ENCODE data around the gene TBC1D22B. TPM values are rescaled to one million over a fixed set of nuclear protein-coding genes. Genes with fewer than 3 reads are reported as not detected.

The TBC1D22B gene
- total and polyA plus RNA-seq, 2 of the 13 experiments (the other 11 are each of a cell fraction or from before 2014, with no cell fraction given), result 9.7 to 12.9 TPM

DNA sequence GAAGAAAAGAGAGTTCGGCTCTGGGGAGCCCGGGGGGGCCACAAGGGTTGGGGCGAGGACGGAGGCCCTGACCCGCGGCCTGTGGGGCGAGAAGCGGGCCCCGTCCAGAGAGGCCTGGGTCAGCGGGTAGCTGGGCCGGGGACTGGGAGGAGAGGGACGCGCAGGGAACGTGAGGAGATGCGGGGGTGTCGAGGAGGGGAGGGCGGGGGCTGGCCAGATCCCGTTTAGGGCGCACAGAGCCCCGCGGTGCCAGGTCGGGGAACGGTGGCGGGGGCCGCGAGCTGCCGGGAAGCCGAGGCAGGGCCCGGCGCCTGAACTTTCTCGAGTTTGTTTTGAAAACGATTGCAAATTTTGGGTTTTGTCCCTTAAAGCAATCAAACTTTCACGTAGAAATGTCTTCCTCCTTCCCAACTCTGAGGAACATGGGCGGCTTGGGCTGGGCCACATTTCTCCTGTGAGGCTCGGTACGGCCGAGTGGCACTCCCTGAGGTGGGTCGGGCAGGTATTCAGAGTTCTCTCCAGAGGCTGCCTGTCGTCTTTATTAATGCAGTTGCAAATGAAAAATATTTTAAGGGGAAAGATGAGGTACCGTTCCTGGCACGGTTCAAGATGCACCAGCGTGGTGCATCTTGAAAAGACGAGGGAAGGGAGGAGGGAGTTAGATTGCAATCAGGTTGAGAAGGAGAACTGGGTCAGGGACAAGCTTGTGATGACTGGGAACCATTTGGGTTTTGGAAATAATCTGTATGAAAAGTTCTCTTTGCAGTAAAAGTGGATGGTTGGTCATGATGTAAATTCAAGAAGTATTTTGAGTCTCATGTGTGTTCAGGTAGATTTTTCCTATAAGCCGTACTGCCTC, 97.2 kb downstream of the TBC1D22B start (continued):
- TF ChIP-seq ARNT2 (CRISPR knock-in tag; IDR thresholded peaks at IDR 0.05; ENCODE audit: low read depth) (0 out of 2 replicates have a peak, but pooled peaks have one; percentile 16), TRIM22 (IDR thresholded peaks at IDR 0.05) (no peak), ZSCAN25 (CRISPR knock-in tag; IDR thresholded peaks at IDR 0.05) (no peak), KDM6A (CRISPR knock-in tag; IDR thresholded peaks at IDR 0.05; ENCODE audit: low read depth) (no peak), TBL1XR1 (IDR thresholded peaks at IDR 0.05; ENCODE audit: borderline replicate concordance, low read length, partially characterized antibody) (no peak), KLF16 (CRISPR knock-in tag; IDR thresholded peaks at IDR 0.05) (no peak), ZNF343 (CRISPR knock-in tag; IDR thresholded peaks at IDR 0.05) (0 out of 2 replicates have a peak, but pooled peaks have one; percentile 3), HNRNPLL (IDR thresholded peaks at IDR 0.05; ENCODE audit: low read depth, low read length, poor library complexity, severe bottlenecking) (no peak), ZSCAN30 (CRISPR knock-in tag; IDR thresholded peaks at IDR 0.05) (no peak), ZNF614 (CRISPR knock-in tag; IDR thresholded peaks at IDR 0.05; ENCODE audit: borderline replicate concordance) (no peak), ZEB1 (IDR thresholded peaks at IDR 0.05; ENCODE audit: insufficient replicate concordance, low read depth) (no peak)
- TF ChIP-seq, protein P1, sequence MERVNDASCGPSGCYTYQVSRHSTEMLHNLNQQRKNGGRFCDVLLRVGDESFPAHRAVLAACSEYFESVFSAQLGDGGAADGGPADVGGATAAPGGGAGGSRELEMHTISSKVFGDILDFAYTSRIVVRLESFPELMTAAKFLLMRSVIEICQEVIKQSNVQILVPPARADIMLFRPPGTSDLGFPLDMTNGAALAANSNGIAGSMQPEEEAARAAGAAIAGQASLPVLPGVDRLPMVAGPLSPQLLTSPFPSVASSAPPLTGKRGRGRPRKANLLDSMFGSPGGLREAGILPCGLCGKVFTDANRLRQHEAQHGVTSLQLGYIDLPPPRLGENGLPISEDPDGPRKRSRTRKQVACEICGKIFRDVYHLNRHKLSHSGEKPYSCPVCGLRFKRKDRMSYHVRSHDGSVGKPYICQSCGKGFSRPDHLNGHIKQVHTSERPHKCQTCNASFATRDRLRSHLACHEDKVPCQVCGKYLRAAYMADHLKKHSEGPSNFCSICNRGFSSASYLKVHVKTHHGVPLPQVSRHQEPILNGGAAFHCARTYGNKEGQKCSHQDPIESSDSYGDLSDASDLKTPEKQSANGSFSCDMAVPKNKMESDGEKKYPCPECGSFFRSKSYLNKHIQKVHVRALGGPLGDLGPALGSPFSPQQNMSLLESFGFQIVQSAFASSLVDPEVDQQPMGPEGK (CRISPR knock-in tag; IDR thresholded peaks at IDR 0.05), result peak; percentile 77
- TF ChIP-seq, protein P2, sequence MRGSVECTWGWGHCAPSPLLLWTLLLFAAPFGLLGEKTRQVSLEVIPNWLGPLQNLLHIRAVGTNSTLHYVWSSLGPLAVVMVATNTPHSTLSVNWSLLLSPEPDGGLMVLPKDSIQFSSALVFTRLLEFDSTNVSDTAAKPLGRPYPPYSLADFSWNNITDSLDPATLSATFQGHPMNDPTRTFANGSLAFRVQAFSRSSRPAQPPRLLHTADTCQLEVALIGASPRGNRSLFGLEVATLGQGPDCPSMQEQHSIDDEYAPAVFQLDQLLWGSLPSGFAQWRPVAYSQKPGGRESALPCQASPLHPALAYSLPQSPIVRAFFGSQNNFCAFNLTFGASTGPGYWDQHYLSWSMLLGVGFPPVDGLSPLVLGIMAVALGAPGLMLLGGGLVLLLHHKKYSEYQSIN (CRISPR knock-in tag; IDR thresholded peaks at IDR 0.05; ENCODE audit: borderline replicate concordance), result 0 out of 2 replicates have a peak, but pooled peaks have one; percentile 38
- TF ChIP-seq, protein P3, sequence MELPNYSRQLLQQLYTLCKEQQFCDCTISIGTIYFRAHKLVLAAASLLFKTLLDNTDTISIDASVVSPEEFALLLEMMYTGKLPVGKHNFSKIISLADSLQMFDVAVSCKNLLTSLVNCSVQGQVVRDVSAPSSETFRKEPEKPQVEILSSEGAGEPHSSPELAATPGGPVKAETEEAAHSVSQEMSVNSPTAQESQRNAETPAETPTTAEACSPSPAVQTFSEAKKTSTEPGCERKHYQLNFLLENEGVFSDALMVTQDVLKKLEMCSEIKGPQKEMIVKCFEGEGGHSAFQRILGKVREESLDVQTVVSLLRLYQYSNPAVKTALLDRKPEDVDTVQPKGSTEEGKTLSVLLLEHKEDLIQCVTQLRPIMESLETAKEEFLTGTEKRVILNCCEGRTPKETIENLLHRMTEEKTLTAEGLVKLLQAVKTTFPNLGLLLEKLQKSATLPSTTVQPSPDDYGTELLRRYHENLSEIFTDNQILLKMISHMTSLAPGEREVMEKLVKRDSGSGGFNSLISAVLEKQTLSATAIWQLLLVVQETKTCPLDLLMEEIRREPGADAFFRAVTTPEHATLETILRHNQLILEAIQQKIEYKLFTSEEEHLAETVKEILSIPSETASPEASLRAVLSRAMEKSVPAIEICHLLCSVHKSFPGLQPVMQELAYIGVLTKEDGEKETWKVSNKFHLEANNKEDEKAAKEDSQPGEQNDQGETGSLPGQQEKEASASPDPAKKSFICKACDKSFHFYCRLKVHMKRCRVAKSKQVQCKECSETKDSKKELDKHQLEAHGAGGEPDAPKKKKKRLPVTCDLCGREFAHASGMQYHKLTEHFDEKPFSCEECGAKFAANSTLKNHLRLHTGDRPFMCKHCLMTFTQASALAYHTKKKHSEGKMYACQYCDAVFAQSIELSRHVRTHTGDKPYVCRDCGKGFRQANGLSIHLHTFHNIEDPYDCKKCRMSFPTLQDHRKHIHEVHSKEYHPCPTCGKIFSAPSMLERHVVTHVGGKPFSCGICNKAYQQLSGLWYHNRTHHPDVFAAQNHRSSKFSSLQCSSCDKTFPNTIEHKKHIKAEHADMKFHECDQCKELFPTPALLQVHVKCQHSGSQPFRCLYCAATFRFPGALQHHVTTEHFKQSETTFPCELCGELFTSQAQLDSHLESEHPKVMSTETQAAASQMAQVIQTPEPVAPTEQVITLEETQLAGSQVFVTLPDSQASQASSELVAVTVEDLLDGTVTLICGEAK (IDR thresholded peaks at IDR 0.05), result no peak
- TF ChIP-seq, protein P3 (CRISPR knock-in tag; IDR thresholded peaks at IDR 0.05), result no peak

Measured in HepG2 (cell line).